ENCODE data around the gene COLEC12.

DNA sequence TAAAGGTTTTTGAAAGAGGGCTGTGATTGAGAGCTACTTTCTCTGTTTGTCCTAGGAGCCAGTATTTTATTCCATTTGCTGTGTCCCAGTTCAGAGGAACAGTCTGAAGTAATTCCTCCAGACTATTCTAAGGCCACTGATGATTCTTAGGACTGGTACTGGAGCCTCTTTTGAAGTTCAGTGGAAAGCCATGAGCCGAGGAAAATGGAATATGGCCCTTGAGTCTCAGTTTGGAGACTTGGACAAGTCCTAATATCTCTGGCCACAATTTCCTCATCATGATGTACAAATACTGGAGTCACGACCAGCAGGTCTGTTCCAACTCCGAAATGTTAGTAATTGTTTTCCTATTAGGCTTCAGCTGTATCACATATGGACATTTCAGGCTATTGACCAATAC, 7.1 kb upstream of the COLEC12 start:
- TF ChIP-seq, protein P1, sequence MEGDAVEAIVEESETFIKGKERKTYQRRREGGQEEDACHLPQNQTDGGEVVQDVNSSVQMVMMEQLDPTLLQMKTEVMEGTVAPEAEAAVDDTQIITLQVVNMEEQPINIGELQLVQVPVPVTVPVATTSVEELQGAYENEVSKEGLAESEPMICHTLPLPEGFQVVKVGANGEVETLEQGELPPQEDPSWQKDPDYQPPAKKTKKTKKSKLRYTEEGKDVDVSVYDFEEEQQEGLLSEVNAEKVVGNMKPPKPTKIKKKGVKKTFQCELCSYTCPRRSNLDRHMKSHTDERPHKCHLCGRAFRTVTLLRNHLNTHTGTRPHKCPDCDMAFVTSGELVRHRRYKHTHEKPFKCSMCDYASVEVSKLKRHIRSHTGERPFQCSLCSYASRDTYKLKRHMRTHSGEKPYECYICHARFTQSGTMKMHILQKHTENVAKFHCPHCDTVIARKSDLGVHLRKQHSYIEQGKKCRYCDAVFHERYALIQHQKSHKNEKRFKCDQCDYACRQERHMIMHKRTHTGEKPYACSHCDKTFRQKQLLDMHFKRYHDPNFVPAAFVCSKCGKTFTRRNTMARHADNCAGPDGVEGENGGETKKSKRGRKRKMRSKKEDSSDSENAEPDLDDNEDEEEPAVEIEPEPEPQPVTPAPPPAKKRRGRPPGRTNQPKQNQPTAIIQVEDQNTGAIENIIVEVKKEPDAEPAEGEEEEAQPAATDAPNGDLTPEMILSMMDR (IDR thresholded peaks at IDR 0.05): no peak
- TF ChIP-seq POLR2AphosphoS5 (IDR thresholded peaks at IDR 0.05): no peak
- TF ChIP-seq POLR2A (IDR thresholded peaks at IDR 0.05): no peak
- no peak for TF ChIP-seq EP300 (IDR thresholded peaks at IDR 0.05)
